Activated CD4-positive, alpha-beta T cell treated with anti-CD3 and anti-CD28 coated beads, Interleukin-2, amount 50 U/mL, for 24 hours (primary cell): ENCODE data around the gene PTPRN.

ENCODE experiments used
- DNase-seq, 2 donors: peaks; one replicate each; pipeline ENCODE4 v3.0.0-alpha.2; 2020; ENCODE audit warnings: low read depth in 1 of 2, low spot score in 1 of 2

Gene PTPRN

GRCh38 chr2:219247678-219248642, 61.2 kb downstream of the PTPRN start:
- DNase-seq = peak in 1 of 2 donors; percentile 54

GRCh38 chr2:219246559-219246958, 62.6 kb downstream of the PTPRN start:
- DNase-seq = no peak

- DNase-seq = no peak
Measured at GRCh38 chr2:219245899-219246230, 63.3 kb downstream of the PTPRN start.

GRCh38 chr2:219245148-219245898, 63.9 kb downstream of the PTPRN start, which contains the start of the genes GLB1L and STK16:
Gene GLB1L (minus strand): TSS chr2:219245444. CDS start chr2:219243573, 1,871 bp downstream.
Gene STK16 (plus strand): TSS chr2:219245479. CDS start chr2:219246000, 521 bp downstream.
- peak; percentile 84 to 86 for DNase-seq

- no peak for DNase-seq
Measured at GRCh38 chr2:219244789-219245147, 64.4 kb downstream of the PTPRN start.

- DNase-seq = no peak
Measured at GRCh38 chr2:219243291-219243761, 65.9 kb downstream of the PTPRN start.
